Measurements from ENCODE around the gene LRRC27. TPM values are rescaled to one million over a fixed set of nuclear protein-coding genes. Genes with fewer than 3 reads are reported as not detected.

The LRRC27 gene
- total RNA-seq, 1 donor from 2014 or later = 13.8 TPM

- Mint-ChIP-seq H3K4me1 (ENCODE audit: low read depth, unreplicated experiment) (peaks cover 47% of the 10 kb centered on the region), H3K27me3 (ENCODE audit: unreplicated experiment) (peaks cover 22% of the 10 kb centered on the region)
These were observed 87.8 kb downstream of the LRRC27 start for GRCh38 chr10:132419538-132420468.

DNA sequence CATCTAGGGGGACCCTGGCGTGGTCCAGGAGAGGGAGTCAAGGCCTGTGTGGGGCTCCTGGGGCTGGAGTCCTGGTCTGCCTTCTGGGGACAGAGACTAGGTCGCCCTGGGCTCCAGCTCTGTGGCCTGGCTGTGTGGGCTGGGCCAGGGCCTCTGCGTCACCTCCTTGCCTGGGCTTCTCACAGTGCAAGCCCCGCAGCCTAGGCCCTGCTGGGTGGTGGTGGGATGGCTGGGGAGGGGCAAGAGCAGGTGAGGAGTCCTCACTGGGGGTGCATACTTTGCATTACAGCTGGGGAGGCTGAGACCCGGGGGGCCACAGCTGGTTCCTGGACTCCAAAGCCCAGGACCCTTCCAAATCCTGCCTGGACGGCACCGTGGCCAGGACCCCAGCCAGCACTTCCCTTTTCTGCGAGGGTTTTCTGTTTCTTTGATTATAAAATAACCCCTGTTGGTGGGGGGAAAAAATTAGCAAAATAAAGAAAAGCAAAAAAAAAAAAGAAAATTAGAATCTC, 88.5 kb downstream of the LRRC27 start:
- Mint-ChIP-seq H3K27me3 (ENCODE audit: unreplicated experiment) (peaks cover 21% of the 10 kb centered on the region), H3K27ac (ENCODE audit: unreplicated experiment) (peak overlapping the region; percentile 59), H3K4me1 (ENCODE audit: low read depth, unreplicated experiment) (peaks cover 45% of the 10 kb centered on the region), H3K9me3 (ENCODE audit: unreplicated experiment) (peaks cover 26% of the 10 kb centered on the region), H3K36me3 (ENCODE audit: unreplicated experiment) (peaks cover 4% of the 10 kb centered on the region), H3K4me3 (ENCODE audit: unreplicated experiment) (no peak overlapping the region)
- DNase-seq = no peak
- TF ChIP-seq, protein P1, sequence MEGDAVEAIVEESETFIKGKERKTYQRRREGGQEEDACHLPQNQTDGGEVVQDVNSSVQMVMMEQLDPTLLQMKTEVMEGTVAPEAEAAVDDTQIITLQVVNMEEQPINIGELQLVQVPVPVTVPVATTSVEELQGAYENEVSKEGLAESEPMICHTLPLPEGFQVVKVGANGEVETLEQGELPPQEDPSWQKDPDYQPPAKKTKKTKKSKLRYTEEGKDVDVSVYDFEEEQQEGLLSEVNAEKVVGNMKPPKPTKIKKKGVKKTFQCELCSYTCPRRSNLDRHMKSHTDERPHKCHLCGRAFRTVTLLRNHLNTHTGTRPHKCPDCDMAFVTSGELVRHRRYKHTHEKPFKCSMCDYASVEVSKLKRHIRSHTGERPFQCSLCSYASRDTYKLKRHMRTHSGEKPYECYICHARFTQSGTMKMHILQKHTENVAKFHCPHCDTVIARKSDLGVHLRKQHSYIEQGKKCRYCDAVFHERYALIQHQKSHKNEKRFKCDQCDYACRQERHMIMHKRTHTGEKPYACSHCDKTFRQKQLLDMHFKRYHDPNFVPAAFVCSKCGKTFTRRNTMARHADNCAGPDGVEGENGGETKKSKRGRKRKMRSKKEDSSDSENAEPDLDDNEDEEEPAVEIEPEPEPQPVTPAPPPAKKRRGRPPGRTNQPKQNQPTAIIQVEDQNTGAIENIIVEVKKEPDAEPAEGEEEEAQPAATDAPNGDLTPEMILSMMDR (IDR thresholded peaks at IDR 0.05; ENCODE audit: partially characterized antibody, unreplicated experiment) = no peak

More at GRCh38 chr10:132419538-132420468, 87.8 kb downstream of the LRRC27 start:
- Mint-ChIP-seq H3K4me3 (ENCODE audit: unreplicated experiment) (no peak overlapping the region), H3K27ac (ENCODE audit: unreplicated experiment) (peak overlapping the region; percentile 17), H3K9me3 (ENCODE audit: unreplicated experiment) (peaks cover 28% of the 10 kb centered on the region), H3K36me3 (ENCODE audit: unreplicated experiment) (peaks cover 9% of the 10 kb centered on the region)
- DNase-seq = no peak
- TF ChIP-seq, protein P1 (IDR thresholded peaks at IDR 0.05; ENCODE audit: partially characterized antibody, unreplicated experiment) = no peak

DNA sequence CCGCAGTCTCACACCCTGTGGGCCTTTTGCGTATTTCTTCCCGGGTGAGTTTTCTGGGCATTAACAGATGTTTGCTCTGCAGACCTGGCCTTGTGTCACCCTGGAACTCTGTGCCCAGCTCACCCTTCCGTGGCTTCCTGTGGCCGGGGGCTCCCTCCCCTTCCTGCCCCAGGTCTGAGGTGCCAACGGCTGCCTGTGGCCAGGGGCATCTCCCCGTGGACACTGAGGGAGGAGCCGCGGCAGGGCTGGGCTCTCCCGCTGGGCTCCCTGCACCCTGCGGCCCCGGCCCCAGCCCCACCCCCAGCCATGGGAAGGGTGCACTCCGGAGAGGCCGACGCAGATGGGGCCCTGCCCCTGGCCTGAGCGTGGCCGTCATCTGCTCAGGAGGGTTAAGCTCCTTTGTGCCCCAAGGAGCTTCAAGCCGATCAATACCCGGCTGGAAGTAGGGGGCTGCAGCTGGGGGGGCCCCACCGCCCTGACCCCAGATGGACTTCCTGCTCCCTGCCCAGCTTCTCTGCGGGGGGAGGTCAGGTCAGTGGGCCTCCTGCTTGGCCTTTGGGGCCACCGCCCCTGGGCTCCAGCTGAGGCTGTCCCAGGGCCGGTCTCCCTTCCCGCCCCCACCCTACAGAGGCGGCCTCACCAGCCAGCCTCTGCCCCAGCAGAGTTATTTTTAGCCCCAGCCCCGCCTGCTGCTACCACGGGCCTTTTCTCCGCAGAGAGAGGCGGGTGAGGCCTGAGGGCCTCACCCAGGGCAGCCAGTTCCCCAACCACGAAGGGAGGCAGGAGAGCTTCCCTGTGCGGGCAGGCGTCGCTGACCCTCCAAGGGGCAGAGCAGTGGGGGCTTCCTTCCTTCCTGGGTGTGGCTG, 89.2 kb downstream of the LRRC27 start:
- Mint-ChIP-seq H3K4me1 (ENCODE audit: low read depth, unreplicated experiment) (peaks cover 44% of the 10 kb centered on the region), H3K27me3 (ENCODE audit: unreplicated experiment) (peaks cover 24% of the 10 kb centered on the region), H3K4me3 (ENCODE audit: unreplicated experiment) (no peak overlapping the region), H3K9me3 (ENCODE audit: unreplicated experiment) (peaks cover 29% of the 10 kb centered on the region), H3K27ac (ENCODE audit: unreplicated experiment) (peak overlapping the region; percentile 100), H3K36me3 (ENCODE audit: unreplicated experiment) (peaks cover 4% of the 10 kb centered on the region)
- TF ChIP-seq, protein P1 (IDR thresholded peaks at IDR 0.05; ENCODE audit: partially characterized antibody, unreplicated experiment) = no peak
- peak; percentile 62 for DNase-seq

DNA sequence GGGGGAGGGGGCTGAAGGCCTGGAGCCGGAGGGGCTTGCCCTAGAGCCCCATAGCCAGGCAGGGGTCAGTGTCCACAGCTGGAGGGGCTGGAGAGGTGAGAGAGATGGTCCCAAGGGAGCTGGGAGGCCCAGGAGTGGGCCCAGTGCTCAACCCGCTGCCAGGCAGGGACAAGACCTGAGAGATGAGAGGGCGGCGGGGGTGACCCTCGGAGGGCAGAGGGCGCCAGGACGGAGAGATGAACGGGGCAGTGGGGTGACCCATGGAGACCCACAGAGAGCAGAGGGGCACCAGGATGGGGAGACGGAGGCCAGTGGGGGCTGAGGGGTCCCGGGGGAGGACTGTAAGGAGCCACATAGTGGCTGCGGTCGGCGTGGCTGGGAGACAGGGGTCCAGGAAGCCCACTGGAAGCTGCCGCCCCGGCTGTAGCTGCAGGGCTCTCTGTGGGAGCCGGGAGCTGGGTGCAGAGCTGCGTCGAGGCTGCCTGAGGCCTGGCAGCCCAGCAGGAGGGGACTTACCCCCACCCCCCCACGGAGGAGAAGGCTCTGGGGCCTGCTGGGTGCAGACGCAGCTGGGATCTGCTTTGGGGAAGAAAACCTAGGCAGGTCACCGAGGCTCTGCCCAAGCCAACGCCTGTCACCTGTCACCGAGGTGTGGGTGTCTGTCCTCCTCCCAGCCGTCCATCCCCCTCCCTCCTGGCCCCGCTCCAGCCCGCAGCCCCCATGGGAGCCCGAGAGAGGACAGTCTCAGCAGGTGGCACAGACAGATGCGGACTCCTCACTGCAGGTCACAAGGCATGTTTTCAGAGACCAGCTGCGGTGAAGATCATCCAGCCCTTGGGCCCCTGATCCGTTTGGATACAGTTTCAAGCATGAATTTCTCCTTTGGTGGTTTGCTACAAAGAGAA, 90.1 kb downstream of the LRRC27 start:
- Mint-ChIP-seq H3K36me3 (ENCODE audit: unreplicated experiment) (peaks cover 4% of the 10 kb centered on the region), H3K4me3 (ENCODE audit: unreplicated experiment) (peak overlapping the region; percentile 84), H3K4me1 (ENCODE audit: low read depth, unreplicated experiment) (peaks cover 44% of the 10 kb centered on the region), H3K9me3 (ENCODE audit: unreplicated experiment) (peaks cover 29% of the 10 kb centered on the region), H3K27ac (ENCODE audit: unreplicated experiment) (peak overlapping the region; percentile 100), H3K27me3 (ENCODE audit: unreplicated experiment) (peaks cover 24% of the 10 kb centered on the region)
- DNase-seq = peak; percentile 74
- TF ChIP-seq, protein P1 (IDR thresholded peaks at IDR 0.05; ENCODE audit: partially characterized antibody, unreplicated experiment) = no peak
